IMR-90 (cell line): Measurements from ENCODE around the gene COCH. TPM values are rescaled to one million over a fixed set of nuclear protein-coding genes. Genes with fewer than 3 reads are reported as not detected.

Experiments
- ATAC-seq: fragments of 200-7000 bp; cut with Tn5 transposase; 2 replicates; pipeline ENCODE4 v1.9.1; 2020; ENCODE audit warnings: low read depth, mild to moderate bottlenecking, moderate library complexity
- BruUV-seq: library from RNA; stranded (reverse); fragments of 400-500 nt; replicated peaks from 2 replicates; lab custom pipeline; 2021; lab: Mats Ljungman, UMichigan
- CTCF ChIA-PET: fragments of 300-600 bp; formaldehyde crosslinking; extraction: SDS; loops from one replicate; lab custom pipeline; 2021; ENCODE audit warnings: antibody characterized with exemption; lab: Yijun Ruan, JAX
- POLR2A ChIA-PET: fragments of 300-600 bp; sonication (Branson Sonifier 250); formaldehyde crosslinking; loops from one replicate; lab custom pipeline; 2022; ENCODE audit warnings: antibody characterized with exemption; ENCODE audit not compliant: unreplicated experiment; lab: Charles Lee
- DNase-seq: peaks from one replicate; pipeline ENCODE4 v3.0.0; 2013
- H2AFZ ChIP-seq: replicated peaks from 2 replicates; pipeline ENCODE3; 2013; ENCODE audit warnings: low read length, mild to moderate bottlenecking; ENCODE audit not compliant: poor library complexity
- H2AK5ac ChIP-seq: 2 replicates; pipeline ENCODE4 v1.6.1; 2013; ENCODE audit warnings: low read depth, low read length, inconsistent platforms
- H2AK9ac ChIP-seq: replicated peaks from 2 replicates; pipeline ENCODE3; 2013; ENCODE audit warnings: mild to moderate bottlenecking, low read depth, low read length, moderate library complexity; ENCODE audit not compliant: poor library complexity
- H2BK120ac ChIP-seq: 2 replicates; pipeline ENCODE4 v1.6.1; 2013; ENCODE audit warnings: low read depth, low read length, inconsistent platforms
- H2BK15ac ChIP-seq: 3 replicates; pipeline ENCODE4 v1.6.1; 2013; ENCODE audit warnings: low read depth, low read length, inconsistent platforms
- H2BK20ac ChIP-seq: 2 replicates; pipeline ENCODE4 v1.6.1; 2013; ENCODE audit warnings: low read depth, mild to moderate bottlenecking, inconsistent platforms, low read length, moderate library complexity
- H2BK5ac ChIP-seq: 2 replicates; pipeline ENCODE4 v1.6.1; 2013; ENCODE audit warnings: mild to moderate bottlenecking, low read depth, low read length, inconsistent platforms; ENCODE audit not compliant: poor library complexity, severe bottlenecking
- H3K14ac ChIP-seq: replicated peaks from 2 replicates; pipeline ENCODE4 v1.6.1; 2013; ENCODE audit warnings: low read depth, low read length, inconsistent platforms
- H3K18ac ChIP-seq: 2 replicates; pipeline ENCODE4 v1.6.1; 2013; ENCODE audit warnings: low read depth, low read length, control low read depth
- H3K23ac ChIP-seq: 2 replicates; pipeline ENCODE4 v1.6.1; 2013; ENCODE audit warnings: low read depth, low read length, inconsistent platforms
- H3K27ac ChIP-seq: 2 replicates; pipeline ENCODE4 v1.5.1; 2013; ENCODE audit warnings: mild to moderate bottlenecking, control low read depth, low read length; ENCODE audit not compliant: insufficient read depth
- H3K27me3 ChIP-seq: 2 replicates; pipeline ENCODE4 v1.6.1; 2013; ENCODE audit warnings: low read length; ENCODE audit not compliant: control insufficient read depth, insufficient read depth
- H3K36me3 ChIP-seq: 2 replicates; pipeline ENCODE4 v1.6.1; 2013; ENCODE audit warnings: low read length, mixed read lengths; ENCODE audit not compliant: control insufficient read depth, insufficient read depth
- H3K4ac ChIP-seq: 2 replicates; pipeline ENCODE4 v1.6.1; 2013; ENCODE audit warnings: low read depth, low read length, inconsistent platforms
- H3K4me1 ChIP-seq: 2 replicates; pipeline ENCODE4 v1.6.1; 2013; ENCODE audit warnings: low read length, mixed read lengths; ENCODE audit not compliant: control insufficient read depth, insufficient read depth
- H3K4me2 ChIP-seq: 2 replicates; pipeline ENCODE4 v1.6.1; 2013; ENCODE audit warnings: low read depth, mild to moderate bottlenecking, control low read depth, low read length, moderate library complexity
- H3K4me3 ChIP-seq: 2 replicates; pipeline ENCODE4 v1.5.1; 2013; ENCODE audit warnings: low read depth, mild to moderate bottlenecking, control low read depth, low read length, moderate library complexity; ENCODE audit not compliant: insufficient read depth
- H3K56ac ChIP-seq: 2 replicates; pipeline ENCODE4 v1.6.1; 2013; ENCODE audit warnings: low read length, inconsistent platforms; ENCODE audit not compliant: insufficient read depth; ENCODE audit errors: extremely low read depth
- H3K79me1 ChIP-seq, 2 experiments: 2 replicates each; pipeline ENCODE4 v1.6.1; 2013; ENCODE audit warnings: low read length in 2 of 2, inconsistent platforms in 1 of 2, low read depth in 1 of 2
- H3K9ac ChIP-seq: 2 replicates; pipeline ENCODE4 v1.6.1; 2013; ENCODE audit warnings: low read depth, low read length, control low read depth
- H3K9me1 ChIP-seq: 2 replicates; pipeline ENCODE4 v1.6.1; 2013; ENCODE audit warnings: low read length, inconsistent platforms; ENCODE audit not compliant: insufficient read depth
- H3K9me3 ChIP-seq: 2 replicates; pipeline ENCODE4 v1.6.1; 2013; ENCODE audit warnings: low read length; ENCODE audit not compliant: control insufficient read depth, insufficient read depth
- H4K20me1 ChIP-seq: 2 replicates; pipeline ENCODE4 v1.6.1; 2013; ENCODE audit warnings: low read length, inconsistent platforms; ENCODE audit not compliant: insufficient read depth
- H4K5ac ChIP-seq: 2 replicates; pipeline ENCODE4 v1.6.1; 2013; ENCODE audit warnings: mild to moderate bottlenecking, low read depth, low read length, control low read depth
- H4K8ac ChIP-seq, 2 experiments: 2 replicates each; pipeline ENCODE4 v1.6.1; 2013; ENCODE audit warnings: low read depth in 2 of 2, low read length in 2 of 2, control low read depth in 1 of 2, inconsistent platforms in 1 of 2
- H4K91ac ChIP-seq: 2 replicates; pipeline ENCODE4 v1.6.1; 2013; ENCODE audit warnings: low read depth, low read length, inconsistent platforms; ENCODE audit not compliant: insufficient read depth
- BHLHE40 ChIP-seq: fragments of 150-350 bp; IDR thresholded peaks from 2 replicates; pipeline ENCODE4 v1.6.1; 2016; ENCODE audit warnings: mild to moderate bottlenecking, low read depth, low read length
- CEBPB ChIP-seq: IDR thresholded peaks from 2 replicates; pipeline ENCODE4 v1.6.1; 2012; ENCODE audit warnings: low read depth, low read length, improper control_type of control experiment
- CHD1 ChIP-seq: IDR thresholded peaks from 2 replicates; pipeline ENCODE4 v1.6.1; 2012; ENCODE audit warnings: low read depth, low read length, improper control_type of control experiment
- NFE2L2 ChIP-seq: fragments of 150-350 bp; IDR thresholded peaks from 2 replicates; pipeline ENCODE4 v1.6.1; 2016; ENCODE audit warnings: low read depth, mild to moderate bottlenecking, low read length
- RFX5 ChIP-seq: IDR thresholded peaks from 2 replicates; pipeline ENCODE4 v1.8.0; 2012; ENCODE audit warnings: low read depth, mild to moderate bottlenecking, low read length, moderate library complexity
- WGBS, 2 experiments: methylation state at CpG; one replicate each; pipeline versions ENCODE4 v1.1.5 to v1.1.7; 2013; ENCODE audit warnings: missing lambda C conversion rate in 2 of 2; ENCODE audit not compliant: insufficient read length in 1 of 2; ENCODE audit errors: extremely low coverage in 2 of 2; 5-methylcytosine and 5-hydroxymethylcytosine counted together
- dilution Hi-C: fragments of 300-500 bp; cut with HindIII; formaldehyde crosslinking; loops from one replicate; pipeline ENCODE4 v1.14.3; 2018; ENCODE audit warnings: low sequenced_read_pairs; ENCODE audit not compliant: unreplicated experiment
- in situ Hi-C: fragments of 300-500 bp; cut with MboI; formaldehyde crosslinking; loops from 3 replicates; pipeline ENCODE4 v1.14.3; 2019; ENCODE audit warnings: low sequenced_read_pairs, inconsistent platforms, mixed read lengths
- intact Hi-C: fragments of 100-400 bp; cut with micrococcal nuclease; formaldehyde crosslinking; loops from 2 replicates; pipeline ENCODE4 v1.10.0; 2022
- polyA plus RNA-seq, 3 experiments: library from polyadenylated mRNA; depleted of rRNA; stranded (reverse); fragments of >200 nt; gene quantifications; 2 replicates each; pipeline ENCODE4 v1.2.3, GENCODE V29; 2012; ENCODE audit warnings: low replicate concordance in 1 of 3
- total RNA-seq: library from RNA; depleted of rRNA; stranded (reverse); fragments of >200 nt; gene quantifications from 2 replicates; pipeline ENCODE4 v1.2.3, GENCODE V29; 2012
- TF ChIP-seq, protein P1 (sequence below): fragments of 150-350 bp; IDR thresholded peaks from 2 replicates; pipeline ENCODE4 v1.6.1; 2017; ENCODE audit warnings: mild to moderate bottlenecking, antibody characterized with exemption, low read length, low read depth

COCH gene
- total and polyA plus RNA-seq, 2 of the 4 experiments (the other 2 are of a cell fraction): 0.17 to 0.18 TPM

- Histone ChIP-seq H4K20me1 (no peaks in the 10 kb centered on the region), H4K8ac (no peak overlapping the region), H3K23ac (no peak overlapping the region), H3K4me1 (peaks cover 2% of the 10 kb centered on the region; the same call in 1 of the 2 replicates), H2AFZ (no peak overlapping the region), H2BK20ac (no peak overlapping the region), H2BK15ac (no peak overlapping the region), H2AK9ac (no peak overlapping the region), H2AK5ac (no peak overlapping the region), H2BK120ac (no peak overlapping the region), H3K4me2 (no peak overlapping the region), H3K4ac (no peak overlapping the region), H4K5ac (no peak overlapping the region), H3K36me3 (no peaks in the 10 kb centered on the region; the same call in 1 of the 2 replicates), H3K79me1 (no peaks in the 10 kb centered on the region), H3K18ac (no peak overlapping the region), H3K4me3 (no peak overlapping the region), H3K27ac (no peak overlapping the region), H4K91ac (no peak overlapping the region), H3K9me1 (no peaks in the 10 kb centered on the region; the same call in 1 of the 2 replicates), H3K9me3 (no peaks in the 10 kb centered on the region), H3K56ac (no peak overlapping the region), H2BK5ac (no peak overlapping the region), H3K9ac (no peak overlapping the region), H3K27me3 (no peaks in the 10 kb centered on the region), H3K14ac (no peak overlapping the region)
- DNase-seq (no peak), ATAC-seq (no peak)
- WGBS, 2 experiments: 100% methylated on average over 1 of the region's 5 CpGs; no CpG with 5 or more reads in 1 of the 2 experiments
- ChIA-PET POLR2A (no interaction called here), CTCF (interaction anchor here (0.7 kb wide), 1 partner anchor 292 kb away, joined by 3 read pairs; no protein-coding TSS in a partner anchor)
- intact Hi-C loops (no loop called here), dilution Hi-C loops (no loop called here), in situ Hi-C loops (no loop called here)
- BruUV-seq: no TSS peak
- TF ChIP-seq, protein P1, sequence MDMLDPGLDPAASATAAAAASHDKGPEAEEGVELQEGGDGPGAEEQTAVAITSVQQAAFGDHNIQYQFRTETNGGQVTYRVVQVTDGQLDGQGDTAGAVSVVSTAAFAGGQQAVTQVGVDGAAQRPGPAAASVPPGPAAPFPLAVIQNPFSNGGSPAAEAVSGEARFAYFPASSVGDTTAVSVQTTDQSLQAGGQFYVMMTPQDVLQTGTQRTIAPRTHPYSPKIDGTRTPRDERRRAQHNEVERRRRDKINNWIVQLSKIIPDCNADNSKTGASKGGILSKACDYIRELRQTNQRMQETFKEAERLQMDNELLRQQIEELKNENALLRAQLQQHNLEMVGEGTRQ: no peak
- no peak for TF ChIP-seq BHLHE40
- TF ChIP-seq RFX5: no peak
- no peak for TF ChIP-seq NFE2L2
- no peak for TF ChIP-seq CEBPB
- no peak for TF ChIP-seq CHD1
These were observed 14.3 kb downstream of the COCH start for GRCh38 chr14:30888480-30889243.
